ENCODE measurements around the gene STX4. TPM values are rescaled to one million over a fixed set of nuclear protein-coding genes. Genes with fewer than 3 reads are reported as not detected.
"Not testable (repeated sequence)": the region's sequence is repeated elsewhere in the genome, so short reads cannot be mapped to it uniquely, and the experiment has no call there.

Gene STX4
- polyA plus RNA-seq, 2 of the 4 experiments (the other 2 are of a cell fraction) = 39.7 to 73.9 TPM

GRCh38 chr16:31016018-31016417 is 17.3 kb upstream of the STX4 start:
- H3K27ac ChIP-seq = 0 out of 6 replicates have a peak overlapping the region, but pooled peaks of 1 of the 2 experiments have one; percentile 9
- peak in 1 of 2 experiments; percentile 50 for DNase-seq (ENCODE audit: low read depth in 1 of 2, low spot score in 1 of 2)
- POLR2A ChIA-PET = no interaction called here
- 68% methylated on average over 6 of the region's 6 CpGs for WGBS (ENCODE audit: missing lambda C conversion rate)
- FAIRE-seq = no peak
- no peak overlapping the region for H3K4me3 ChIP-seq
- peak; percentile 30 to 76; a peak in 4 of 6 replicates for ATAC-seq
- CTCF ChIA-PET = interaction anchor here (0.7 to 3.0 kb wide), 7 partner anchors 9 to 781 kb away, joined by 3 to 28 read pairs (median 5); partner anchors contain the start of genes HSD3B7 and SETD1A
- peak overlapping the region; percentile 37; the same call in 1 of the 3 replicates for H3K4me2 ChIP-seq
- H3K4me1 ChIP-seq = peaks cover 8% of the 10 kb centered on the region; the same call in 2 of the 3 replicates
- TF ChIP-seq BHLHE40 (IDR thresholded peaks at IDR 0.05; ENCODE audit: low read depth, low read length) (no peak), FOSB (CRISPR knock-in tag; IDR thresholded peaks at IDR 0.05) (no peak), CTCF (IDR thresholded peaks at IDR 0.05) (peak; percentile 17; the same call in 2 of the 3 replicates), RNF2 (IDR thresholded peaks at IDR 0.05; ENCODE audit: borderline replicate concordance, low read depth) (no peak), KDM5A (IDR thresholded peaks at IDR 0.05) (no peak), POLR2AphosphoS2 (conservative IDR thresholded peaks at IDR 0.05; ENCODE audit: low read length) (no peak), JUNB (IDR thresholded peaks at IDR 0.05) (no peak), MYC (IDR thresholded peaks at IDR 0.05; ENCODE audit: borderline replicate concordance, low read length) (no peak), GATA3 (IDR thresholded peaks at IDR 0.05; ENCODE audit: borderline replicate concordance) (no peak), RCOR1 (IDR thresholded peaks at IDR 0.05; ENCODE audit: low read depth, low read length) (no peak), POLR2A (IDR thresholded peaks at IDR 0.05; ENCODE audit: low read length) (no peak), RAD21 (conservative IDR thresholded peaks at IDR 0.05 in 1 of 2, IDR thresholded peaks at IDR 0.05 in 1 of 2) (peak in 1 of 2 experiments; percentile 39; a peak in 2 of 5 replicates), E2F6 (IDR thresholded peaks at IDR 0.05; ENCODE audit: borderline replicate concordance, low read depth) (no peak)
- no peaks in the 10 kb centered on the region for H3K9me3 ChIP-seq

- H3K4me2 ChIP-seq; H3K9me3 ChIP-seq; FAIRE-seq; POLR2A ChIA-PET; H3K4me3 ChIP-seq; DNase-seq (ENCODE audit: low read depth in 1 of 2, low spot score in 1 of 2); ATAC-seq; H3K27ac ChIP-seq; H3K4me1 ChIP-seq: not testable (repeated sequence)
- 88% methylated on average over 10 of the region's 10 CpGs for WGBS (ENCODE audit: missing lambda C conversion rate)
- CTCF ChIA-PET = interaction anchor here (0.6 kb wide), 1 partner anchor 223 kb away, joined by 3 read pairs; no protein-coding TSS in a partner anchor
These were observed 15.6 kb upstream of the STX4 start for GRCh38 chr16:31017756-31018155.

- ATAC-seq = no peak
- no peak overlapping the region for H3K4me2 ChIP-seq
- H3K27ac ChIP-seq = no peak overlapping the region
- ChIA-PET POLR2A (no interaction called here), CTCF (interaction anchor here (1.0 to 2.0 kb wide), 5 partner anchors 11 to 121 kb away, joined by 3 to 10 read pairs (median 3); partner anchors contain the start of gene HSD3B7)
- no peak for TF ChIP-seq CHD4 (IDR thresholded peaks at IDR 0.05; ENCODE audit: borderline replicate concordance)
- no peak for TF ChIP-seq EHMT2 (IDR thresholded peaks at IDR 0.05; ENCODE audit: low read depth)
- no peak for TF ChIP-seq FOSB (CRISPR knock-in tag; IDR thresholded peaks at IDR 0.05)
- no peak for TF ChIP-seq EHF (CRISPR knock-in tag; IDR thresholded peaks at IDR 0.05)
- TF ChIP-seq NFE2L2 (conservative IDR thresholded peaks at IDR 0.05; ENCODE audit: low read length) = no peak
- no peak for TF ChIP-seq TP53 (CRISPR knock-in tag; IDR thresholded peaks at IDR 0.05)
- TF ChIP-seq NR3C1 (IDR thresholded peaks at IDR 0.05) = no peak
- TF ChIP-seq SMC3 (IDR thresholded peaks at IDR 0.05) = no peak
- no peak for TF ChIP-seq CHD2 (IDR thresholded peaks at IDR 0.05; ENCODE audit: low read length, partially characterized antibody)
- no peak for TF ChIP-seq MAZ (IDR thresholded peaks at IDR 0.05; ENCODE audit: borderline replicate concordance, low read depth, low read length)
- TF ChIP-seq REST (IDR thresholded peaks at IDR 0.05) = no peak
- no peak for TF ChIP-seq BHLHE40 (IDR thresholded peaks at IDR 0.05; ENCODE audit: low read depth, low read length)
- no peaks in the 10 kb centered on the region for H3K9me3 ChIP-seq
- no peak for FAIRE-seq
- peaks cover 8% of the 10 kb centered on the region; the same call in 2 of the 3 replicates for H3K4me1 ChIP-seq
- no peak for DNase-seq (ENCODE audit: low read depth in 1 of 2, low spot score in 1 of 2)
- WGBS (ENCODE audit: missing lambda C conversion rate) = 83% methylated on average over 3 of the region's 3 CpGs
- no peak overlapping the region for H3K4me3 ChIP-seq
These were observed 12.8 kb upstream of the STX4 start for GRCh38 chr16:31020536-31020935.

Data from A549 (cell line).